Psoas muscle (tissue), 8 donors: Measurements from ENCODE around the gene PRR36. TPM values are rescaled to one million over a fixed set of nuclear protein-coding genes. Genes with fewer than 3 reads are reported as not detected.

Experiments
- ATAC-seq, 4 donors: fragments of 200-7000 bp; cut with Tn5 transposase; one replicate each; pipeline ENCODE4 v1.9.1; 2020; ENCODE audit warnings: moderate library complexity in 3 of 4, mild to moderate bottlenecking in 2 of 4
- DNase-seq, 2 donors: peaks; one replicate each; pipeline ENCODE4 v3.0.0-alpha.2; 2020
- H3K27ac ChIP-seq: fragments of 200-600 bp; one replicate; pipeline ENCODE4 v1.8.0; 2022
- H3K27me3 ChIP-seq, 3 donors: fragments of 200-600 bp in 1 of 3; one replicate each; pipeline versions ENCODE4 v1.6.1 to v1.8.0; 2013 to 2022; ENCODE audit warnings: low read length in 2 of 3, mild to moderate bottlenecking in 2 of 3, moderate library complexity in 1 of 3; ENCODE audit not compliant: insufficient read depth in 3 of 3
- H3K36me3 ChIP-seq, 2 donors: fragments of 200-600 bp in 1 of 2; one replicate each; pipeline versions ENCODE4 v1.6.1 to v1.8.0; 2013 to 2022; ENCODE audit warnings: low read depth in 1 of 2, mild to moderate bottlenecking in 1 of 2, moderate library complexity in 1 of 2; ENCODE audit not compliant: insufficient read depth in 1 of 2
- H3K4me1 ChIP-seq: fragments of 200-600 bp; one replicate; pipeline ENCODE4 v1.8.0; 2022
- H3K4me3 ChIP-seq: fragments of 200-600 bp; one replicate; pipeline ENCODE4 v1.8.0; 2022; ENCODE audit warnings: mild to moderate bottlenecking
- H3K9me3 ChIP-seq: fragments of 200-600 bp; one replicate; pipeline ENCODE4 v1.8.0; 2022
- WGBS, 3 donors: extraction: QIAGEN DNeasy Blood & Tissue Kit; methylation state at CpG; one replicate each; pipeline versions ENCODE4 v1.1.6 to v1.1.7; 2013; 5-methylcytosine and 5-hydroxymethylcytosine counted together
- intact Hi-C, 2 donors: fragments of 100-400 bp; cut with DNase I; formaldehyde crosslinking; loops; one replicate each; pipeline versions ENCODE4 v1.11.0 to v1.14.2; 2022
- long read RNA-seq, 2 donors: library from polyadenylated mRNA; unstranded; transcript quantifications; one replicate each; pipeline ENCODE4 v2.0.0, GENCODE V29; 2021
- polyA plus RNA-seq, 3 donors: library from polyadenylated mRNA; stranded (reverse); fragments of 200-250 nt; gene quantifications; one replicate each; pipeline ENCODE4 v1.2.3, GENCODE V29; 2013
- total RNA-seq, 4 donors: library from RNA; stranded (reverse); fragmentation: NEBNext Ultra II Directional in 2 of 4; extraction: Animal tissue kit (Norgen Biotek cat#: 25700) in 2 of 4; gene quantifications; one replicate each; pipeline versions ENCODE4 v1.2.1 to v1.2.4, GENCODE V29; 2021 to 2023
- TF ChIP-seq, protein P1 (sequence below): fragments of 200-600 bp; IDR thresholded peaks from one replicate; pipeline ENCODE4 v1.8.0; 2022; ENCODE audit warnings: antibody characterized with exemption
- donor health status: healthy with polysubstance abuse.
- donor health status: DM: no; HTN: no; CAD: no; lungs with moderate emphysema.
- donor health status: Bipolar disorder and iron deficiency.
- donor health status: healthy.
- donor health status: DM: yes; HTN: yes; CAD: no.
- donor health status: DM: no; HTN: no; CAD: no.
- donor health status: DM: no; HTN: no; CAD: no.
- donor health status: DM: yes; HTN: yes; CAD: no.

Gene PRR36
- not detected for total RNA-seq
- polyA plus RNA-seq: not detected
- long read RNA-seq, donor 1: 0 reads
- long read RNA-seq, donor 2: 0 reads

GRCh38 chr19:7874076-7874896, at the start of gene PRR36:
Gene PRR36 (minus strand): TSS chr19:7874390. CDS start chr19:7873689, 701 bp downstream.
- DNase-seq (no peak), ATAC-seq (no peak)
- Histone ChIP-seq H3K27ac (no peak within 1 kb of the TSS), H3K4me1 (peaks cover 2% of the 10 kb centered on the region), H3K36me3 (no peaks in the 10 kb centered on the region), H3K27me3 (peaks cover 0 to 35% (median 19%) of the 10 kb centered on the region in 3 donors), H3K9me3 (no peaks in the 10 kb centered on the region), H3K4me3 (no peak within 1 kb of the TSS)
- WGBS, 3 donors: 1 to 3% (median 2%) methylated on average over 33 to 88 of the region's 88 CpGs
- intact Hi-C loops: no loop called here
- TF ChIP-seq, protein P1, sequence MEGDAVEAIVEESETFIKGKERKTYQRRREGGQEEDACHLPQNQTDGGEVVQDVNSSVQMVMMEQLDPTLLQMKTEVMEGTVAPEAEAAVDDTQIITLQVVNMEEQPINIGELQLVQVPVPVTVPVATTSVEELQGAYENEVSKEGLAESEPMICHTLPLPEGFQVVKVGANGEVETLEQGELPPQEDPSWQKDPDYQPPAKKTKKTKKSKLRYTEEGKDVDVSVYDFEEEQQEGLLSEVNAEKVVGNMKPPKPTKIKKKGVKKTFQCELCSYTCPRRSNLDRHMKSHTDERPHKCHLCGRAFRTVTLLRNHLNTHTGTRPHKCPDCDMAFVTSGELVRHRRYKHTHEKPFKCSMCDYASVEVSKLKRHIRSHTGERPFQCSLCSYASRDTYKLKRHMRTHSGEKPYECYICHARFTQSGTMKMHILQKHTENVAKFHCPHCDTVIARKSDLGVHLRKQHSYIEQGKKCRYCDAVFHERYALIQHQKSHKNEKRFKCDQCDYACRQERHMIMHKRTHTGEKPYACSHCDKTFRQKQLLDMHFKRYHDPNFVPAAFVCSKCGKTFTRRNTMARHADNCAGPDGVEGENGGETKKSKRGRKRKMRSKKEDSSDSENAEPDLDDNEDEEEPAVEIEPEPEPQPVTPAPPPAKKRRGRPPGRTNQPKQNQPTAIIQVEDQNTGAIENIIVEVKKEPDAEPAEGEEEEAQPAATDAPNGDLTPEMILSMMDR: no peak

DNA sequence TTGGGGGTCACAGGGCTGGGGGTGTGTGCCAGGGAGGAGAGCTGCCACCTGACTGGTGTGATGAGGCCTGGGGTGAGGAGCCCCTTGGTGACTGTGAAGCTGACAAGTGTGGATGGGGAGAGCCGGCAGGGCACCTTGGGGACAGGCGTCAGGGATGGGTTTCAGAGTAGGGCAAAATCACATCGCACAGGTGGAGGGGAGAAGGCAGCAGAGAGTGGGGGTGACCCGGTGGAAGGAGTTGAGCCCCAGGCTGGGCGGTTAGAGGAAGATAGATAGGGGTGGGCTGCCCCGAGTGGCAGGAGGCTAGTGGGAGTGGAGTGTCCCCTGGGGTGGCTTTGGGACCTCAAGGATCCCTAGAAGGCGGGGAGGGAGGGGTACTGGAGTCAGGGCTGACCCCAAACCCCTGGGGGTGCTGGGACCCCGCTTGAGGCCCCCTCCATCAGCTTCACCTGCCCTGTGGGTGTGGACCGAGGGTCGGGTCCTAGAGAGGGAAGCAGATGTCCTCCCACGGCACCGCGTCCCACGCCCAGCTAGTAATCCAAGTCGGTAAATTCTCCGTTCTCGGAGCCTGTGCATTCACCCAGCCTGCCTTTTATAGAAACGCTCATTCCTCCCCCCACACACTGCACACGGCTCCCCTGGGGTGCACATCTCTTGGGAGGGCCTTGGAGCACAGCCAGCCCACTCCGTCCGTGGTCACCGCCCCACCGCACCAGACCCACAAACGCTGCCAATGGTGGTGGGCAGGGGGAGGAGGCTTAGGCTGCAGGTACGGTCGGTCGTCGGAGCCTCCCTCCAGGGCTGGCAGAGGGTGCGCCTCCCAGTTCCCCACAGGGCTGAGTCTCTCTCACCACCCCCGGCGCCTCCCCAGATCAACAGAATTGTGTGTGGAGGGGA, 49.4 kb upstream of the PRR36 start:
- Histone ChIP-seq H3K4me3 (no peak overlapping the region), H3K9me3 (no peaks in the 10 kb centered on the region), H3K36me3 (peaks cover 3 to 18% of the 10 kb centered on the region in 2 donors), H3K27ac (no peak overlapping the region), H3K4me1 (peaks cover 27% of the 10 kb centered on the region), H3K27me3 (no peaks in the 10 kb centered on the region)
- TF ChIP-seq, protein P1: no peak
- ATAC-seq (no peak), DNase-seq (peak; percentile 23 to 50)
- WGBS, 3 donors: 71 to 82% (median 76%) methylated on average over 27 to 31 of the region's 31 CpGs
- intact Hi-C loops: loop anchor here in 1 of 2 donors (2.0 kb wide), 1 partner anchor 71 kb away; no protein-coding TSS in a partner anchor

DNA sequence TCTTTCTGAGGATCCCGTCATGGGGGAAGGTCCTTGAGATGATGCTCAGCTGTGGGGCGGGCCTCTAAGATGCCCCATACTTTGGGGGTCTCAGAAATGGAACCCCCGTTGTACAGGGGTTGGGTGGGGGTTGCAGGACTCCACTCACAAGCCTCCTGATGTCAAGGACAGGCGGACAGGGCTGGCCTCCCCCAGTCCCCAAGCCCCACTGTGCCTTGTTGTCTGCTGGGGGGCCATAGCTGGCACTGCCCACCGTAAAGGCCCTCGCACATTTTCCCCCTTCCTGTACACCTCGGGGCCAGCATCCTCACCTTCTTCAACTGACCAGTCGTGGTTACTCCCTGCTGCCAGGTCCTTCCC, 48.6 kb upstream of the PRR36 start:
- DNase-seq (no peak), ATAC-seq (no peak)
- H3K4me3 ChIP-seq: no peak overlapping the region
- H3K27me3 ChIP-seq: peaks cover 0 to 2% (median 0%) of the 10 kb centered on the region in 3 donors
- no peak overlapping the region for H3K27ac ChIP-seq
- intact Hi-C loops: no loop called here
- TF ChIP-seq, protein P1: no peak
- WGBS, 3 donors: 85 to 89% (median 89%) methylated on average over 8 of the region's 8 CpGs
- peaks cover 3 to 18% of the 10 kb centered on the region in 2 donors for H3K36me3 ChIP-seq
- no peaks in the 10 kb centered on the region for H3K9me3 ChIP-seq
- peaks cover 25% of the 10 kb centered on the region for H3K4me1 ChIP-seq

DNA sequence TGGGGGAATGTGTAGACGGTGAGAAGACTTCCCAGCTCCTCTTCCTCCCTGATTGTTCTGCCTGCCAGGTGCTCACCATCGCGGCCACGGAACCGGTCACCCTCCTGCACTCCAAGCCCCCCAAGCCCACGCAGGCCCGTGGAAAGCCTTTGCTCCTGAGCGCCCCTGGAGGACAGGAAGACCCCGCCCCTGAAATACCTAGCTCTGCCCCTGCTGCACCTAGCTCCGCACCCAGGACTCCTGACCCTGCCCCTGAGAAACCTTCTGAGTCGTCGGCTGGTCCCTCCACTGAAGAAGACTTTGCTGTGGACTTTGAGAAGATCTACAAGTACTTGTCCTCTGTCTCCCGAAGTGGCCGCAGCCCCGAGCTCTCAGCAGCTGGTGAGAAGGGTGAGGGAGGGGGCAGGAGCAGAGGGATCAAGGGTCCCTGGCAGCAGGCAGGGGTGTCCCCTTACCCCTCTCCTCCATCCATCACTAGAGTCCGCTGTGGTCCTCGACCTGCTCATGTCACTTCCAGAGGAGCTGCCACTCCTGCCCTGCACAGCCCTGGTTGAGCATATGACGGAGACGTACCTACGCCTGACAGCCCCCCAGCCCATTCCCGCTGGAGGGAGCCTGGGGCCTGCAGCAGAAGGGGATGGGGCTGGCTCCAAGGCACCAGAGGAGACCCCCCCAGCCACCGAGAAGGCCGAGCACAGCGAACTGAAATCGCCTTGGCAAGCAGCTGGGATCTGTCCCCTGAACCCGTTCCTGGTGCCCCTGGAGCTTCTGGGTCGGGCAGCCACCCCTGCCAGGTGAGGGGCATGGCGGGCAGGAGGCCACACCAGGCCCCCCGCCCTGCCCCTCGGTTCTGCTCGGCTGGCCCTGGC, 48.0 kb upstream of the PRR36 start:
- H3K4me1 ChIP-seq: peaks cover 28% of the 10 kb centered on the region

More for the DNA sequence above, 48.0 kb upstream of the PRR36 start:
- Histone ChIP-seq H3K9me3 (no peaks in the 10 kb centered on the region), H3K27me3 (peaks cover 0 to 8% (median 0%) of the 10 kb centered on the region in 3 donors), H3K4me3 (no peak overlapping the region), H3K27ac (no peak overlapping the region), H3K36me3 (peaks cover 3 to 18% of the 10 kb centered on the region in 2 donors)
- no peak for ATAC-seq
- intact Hi-C loops: no loop called here
- 86 to 91% (median 90%) methylated on average over 30 to 31 of the region's 31 CpGs for WGBS, 3 donors
- TF ChIP-seq, protein P1: no peak
- DNase-seq: peak; percentile 21 to 55
